Neutrophil (primary cell): ENCODE measurements around the gene UBAP1.

Experiments used
- H3K27ac ChIP-seq: fragments of 200-600 bp; sonication (generic); 2 replicates; pipeline ENCODE4 v1.5.1; 2016; ENCODE audit warnings: mild to moderate bottlenecking, moderate library complexity
- H3K27me3 ChIP-seq: fragments of 200-600 bp; sonication (generic); 2 replicates; pipeline ENCODE4 v1.6.0; 2016; ENCODE audit warnings: mild to moderate bottlenecking
- H3K36me3 ChIP-seq: fragments of 200-600 bp; sonication (generic); 2 replicates; pipeline ENCODE4 v1.5.1; 2017
- H3K4me1 ChIP-seq, 2 experiments: fragments of 200-600 bp in 1 of 2; sonication (generic) in 1 of 2; 1 replicate in 1 of 2; 2 replicates in 1 of 2; pipeline versions ENCODE4 v1.5.1 to v1.6.1; 2013 to 2016; ENCODE audit warnings: low read depth in 1 of 2, low read length in 1 of 2, mild to moderate bottlenecking in 1 of 2, moderate library complexity in 1 of 2; ENCODE audit not compliant: control insufficient read depth in 1 of 2, insufficient read depth in 1 of 2
- H3K4me3 ChIP-seq, 2 experiments: fragments of 200-600 bp in 1 of 2; sonication (generic) in 1 of 2; 1 replicate in 1 of 2; 2 replicates in 1 of 2; pipeline ENCODE4 v1.5.1; 2013 to 2016; ENCODE audit warnings: low read depth in 1 of 2, low read length in 1 of 2, mild to moderate bottlenecking in 1 of 2, moderate library complexity in 1 of 2
- H3K9me3 ChIP-seq: fragments of 200-600 bp; sonication (generic); 2 replicates; pipeline ENCODE4 v1.5.1; 2016
- TF ChIP-seq, protein P1 (sequence below): fragments of 200-600 bp; sonication (generic); IDR thresholded peaks from 2 replicates; pipeline ENCODE4 v1.5.1; 2016; ENCODE audit warnings: antibody characterized with exemption

Gene UBAP1

DNA sequence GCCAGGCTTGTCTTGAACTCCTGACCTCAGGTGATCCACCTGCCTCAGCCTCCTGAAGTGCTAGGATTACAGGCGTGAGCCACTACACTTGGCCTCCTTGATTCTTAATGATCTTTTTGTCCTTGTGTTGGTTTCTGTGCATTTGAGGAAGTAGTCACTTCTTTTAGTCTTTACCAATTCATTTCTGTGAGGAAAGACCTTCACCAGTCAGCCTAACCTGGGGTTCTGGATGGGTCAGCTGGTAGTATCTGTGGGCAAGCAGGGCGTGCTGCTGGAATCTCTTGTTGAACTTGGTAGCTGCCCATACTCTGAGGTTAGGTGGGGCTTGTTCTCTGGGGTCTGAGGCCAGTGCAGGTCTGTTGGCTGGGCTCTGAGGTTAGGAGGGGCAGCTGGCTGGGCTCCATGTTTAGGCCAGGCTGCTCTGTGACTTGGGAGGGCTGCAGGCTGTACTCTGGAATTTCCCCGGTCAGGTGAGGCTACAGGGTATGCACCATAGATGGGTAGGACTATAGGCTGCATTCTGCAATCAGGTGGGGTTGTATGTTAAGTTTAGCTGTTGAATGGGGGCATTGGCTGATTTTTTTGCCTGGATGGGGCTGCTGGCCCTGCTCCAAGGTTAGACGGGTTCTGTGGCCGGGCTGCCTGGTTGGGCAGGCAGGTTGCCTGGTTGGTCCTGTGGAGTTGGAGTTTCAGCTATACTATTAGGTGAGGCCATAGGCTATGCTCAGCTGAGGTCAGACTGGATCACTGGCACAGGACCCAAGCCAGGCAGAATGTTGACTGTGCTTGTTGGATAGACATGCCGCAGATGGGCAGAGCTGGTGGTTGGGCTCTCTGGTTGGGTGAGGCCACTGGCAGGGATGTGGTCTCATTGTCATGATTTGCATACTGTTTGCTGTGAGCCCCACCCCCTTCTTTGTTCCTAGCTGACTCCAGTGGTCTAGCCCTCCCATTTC lies 19.2 kb downstream of the UBAP1 start:
- Histone ChIP-seq H3K27me3 (no peaks in the 10 kb centered on the region), H3K27ac (peak overlapping the region; percentile 73), H3K9me3 (no peaks in the 10 kb centered on the region), H3K4me3 (no peak overlapping the region), H3K36me3 (peaks cover 48% of the 10 kb centered on the region), H3K4me1 (peaks cover 10 to 14% of the 10 kb centered on the region in 2 experiments)
- TF ChIP-seq, protein P1, sequence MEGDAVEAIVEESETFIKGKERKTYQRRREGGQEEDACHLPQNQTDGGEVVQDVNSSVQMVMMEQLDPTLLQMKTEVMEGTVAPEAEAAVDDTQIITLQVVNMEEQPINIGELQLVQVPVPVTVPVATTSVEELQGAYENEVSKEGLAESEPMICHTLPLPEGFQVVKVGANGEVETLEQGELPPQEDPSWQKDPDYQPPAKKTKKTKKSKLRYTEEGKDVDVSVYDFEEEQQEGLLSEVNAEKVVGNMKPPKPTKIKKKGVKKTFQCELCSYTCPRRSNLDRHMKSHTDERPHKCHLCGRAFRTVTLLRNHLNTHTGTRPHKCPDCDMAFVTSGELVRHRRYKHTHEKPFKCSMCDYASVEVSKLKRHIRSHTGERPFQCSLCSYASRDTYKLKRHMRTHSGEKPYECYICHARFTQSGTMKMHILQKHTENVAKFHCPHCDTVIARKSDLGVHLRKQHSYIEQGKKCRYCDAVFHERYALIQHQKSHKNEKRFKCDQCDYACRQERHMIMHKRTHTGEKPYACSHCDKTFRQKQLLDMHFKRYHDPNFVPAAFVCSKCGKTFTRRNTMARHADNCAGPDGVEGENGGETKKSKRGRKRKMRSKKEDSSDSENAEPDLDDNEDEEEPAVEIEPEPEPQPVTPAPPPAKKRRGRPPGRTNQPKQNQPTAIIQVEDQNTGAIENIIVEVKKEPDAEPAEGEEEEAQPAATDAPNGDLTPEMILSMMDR: no peak

- TF ChIP-seq, protein P1: no peak
- H3K27me3 ChIP-seq: no peaks in the 10 kb centered on the region
These were observed 21.2 kb downstream of the UBAP1 start for GRCh38 chr9:34200092-34200491.

GRCh38 chr9:34203275-34203991 lies 24.6 kb downstream of the UBAP1 start:
- TF ChIP-seq, protein P1: no peak
- H3K36me3 ChIP-seq: peaks cover 31% of the 10 kb centered on the region
- H3K27ac ChIP-seq: peak overlapping the region; percentile 27
- no peaks in the 10 kb centered on the region for H3K27me3 ChIP-seq
- no peak overlapping the region for H3K4me3 ChIP-seq
- H3K9me3 ChIP-seq: no peaks in the 10 kb centered on the region
- peaks cover 0 to 1% of the 10 kb centered on the region in 2 experiments for H3K4me1 ChIP-seq

More at GRCh38 chr9:34200092-34200491, 21.2 kb downstream of the UBAP1 start:
- Histone ChIP-seq H3K9me3 (no peaks in the 10 kb centered on the region), H3K36me3 (peaks cover 47% of the 10 kb centered on the region), H3K4me1 (peaks cover 10 to 14% of the 10 kb centered on the region in 2 experiments), H3K4me3 (no peak overlapping the region), H3K27ac (no peak overlapping the region)

- Histone ChIP-seq H3K27ac (no peak overlapping the region), H3K4me1 (no peaks in the 10 kb centered on the region), H3K36me3 (peaks cover 27% of the 10 kb centered on the region), H3K4me3 (no peak overlapping the region), H3K27me3 (no peaks in the 10 kb centered on the region), H3K9me3 (no peaks in the 10 kb centered on the region)
- TF ChIP-seq, protein P1: no peak
These were observed 25.3 kb downstream of the UBAP1 start for GRCh38 chr9:34203992-34204635.

DNA sequence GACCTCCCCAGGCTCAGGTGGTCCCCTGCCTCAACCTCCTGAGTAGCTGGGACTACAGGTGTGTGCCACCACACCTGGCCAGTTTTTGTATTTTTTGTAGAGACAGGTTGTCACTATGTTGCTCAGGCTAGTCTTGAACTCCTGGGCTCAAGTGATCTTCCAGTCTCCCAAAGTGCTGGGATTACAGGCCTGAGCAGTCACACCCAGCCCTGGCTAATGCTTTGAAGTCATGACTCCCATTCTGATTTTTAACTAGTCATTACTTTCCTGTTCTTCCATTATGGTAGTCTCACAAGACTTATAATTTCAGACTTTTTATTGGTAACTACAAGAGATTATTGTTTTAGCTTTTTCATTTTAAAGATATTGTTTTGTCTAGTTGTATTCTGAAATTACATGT lies 26.3 kb downstream of the UBAP1 start:
- Histone ChIP-seq H3K27me3 (no peaks in the 10 kb centered on the region), H3K36me3 (peaks cover 24% of the 10 kb centered on the region), H3K4me1 (no peaks in the 10 kb centered on the region), H3K9me3 (no peaks in the 10 kb centered on the region), H3K27ac (no peak overlapping the region), H3K4me3 (no peak overlapping the region)
- TF ChIP-seq, protein P1: no peak
